Measurements from ENCODE around the gene ELAC1.
"Not testable (repeated sequence)": the region's sequence is repeated elsewhere in the genome, so short reads cannot be mapped to it uniquely, and the experiment has no call there.

ELAC1 gene

GRCh38 chr18:50934545-50935211 lies 33.2 kb upstream of the ELAC1 start:
- no peak for TF ChIP-seq CTCF (conservative IDR thresholded peaks at IDR 0.05; ENCODE audit: low read depth)
- H3K27ac ChIP-seq = no peak overlapping the region
- CTCF ChIA-PET = interaction anchor here (0.8 kb wide), 1 partner anchor 117 kb away, joined by 3 read pairs; no protein-coding TSS in a partner anchor
- DNase-seq (ENCODE audit: low spot score) = no peak
- POLR2A ChIA-PET (ENCODE audit: low non-redundant PET) = no interaction called here

- ChIA-PET POLR2A (ENCODE audit: low non-redundant PET) (no interaction called here), CTCF (no interaction called here)
- no peak for TF ChIP-seq CTCF (conservative IDR thresholded peaks at IDR 0.05; ENCODE audit: low read depth)
- no peak overlapping the region for H3K27ac ChIP-seq
- DNase-seq (ENCODE audit: low spot score) = no peak
These were observed 32.2 kb upstream of the ELAC1 start for GRCh38 chr18:50935493-50936191.

GRCh38 chr18:50937183-50937582 lies 30.7 kb upstream of the ELAC1 start:
- ChIA-PET POLR2A (ENCODE audit: low non-redundant PET) (no interaction called here), CTCF (no interaction called here)
- no peak for TF ChIP-seq CTCF (conservative IDR thresholded peaks at IDR 0.05; ENCODE audit: low read depth)
- no peak for DNase-seq (ENCODE audit: low spot score)
- H3K27ac ChIP-seq = no peak overlapping the region

GRCh38 chr18:50938912-50939311 lies 28.9 kb upstream of the ELAC1 start:
- POLR2A ChIA-PET (ENCODE audit: low non-redundant PET) = no interaction called here

DNA sequence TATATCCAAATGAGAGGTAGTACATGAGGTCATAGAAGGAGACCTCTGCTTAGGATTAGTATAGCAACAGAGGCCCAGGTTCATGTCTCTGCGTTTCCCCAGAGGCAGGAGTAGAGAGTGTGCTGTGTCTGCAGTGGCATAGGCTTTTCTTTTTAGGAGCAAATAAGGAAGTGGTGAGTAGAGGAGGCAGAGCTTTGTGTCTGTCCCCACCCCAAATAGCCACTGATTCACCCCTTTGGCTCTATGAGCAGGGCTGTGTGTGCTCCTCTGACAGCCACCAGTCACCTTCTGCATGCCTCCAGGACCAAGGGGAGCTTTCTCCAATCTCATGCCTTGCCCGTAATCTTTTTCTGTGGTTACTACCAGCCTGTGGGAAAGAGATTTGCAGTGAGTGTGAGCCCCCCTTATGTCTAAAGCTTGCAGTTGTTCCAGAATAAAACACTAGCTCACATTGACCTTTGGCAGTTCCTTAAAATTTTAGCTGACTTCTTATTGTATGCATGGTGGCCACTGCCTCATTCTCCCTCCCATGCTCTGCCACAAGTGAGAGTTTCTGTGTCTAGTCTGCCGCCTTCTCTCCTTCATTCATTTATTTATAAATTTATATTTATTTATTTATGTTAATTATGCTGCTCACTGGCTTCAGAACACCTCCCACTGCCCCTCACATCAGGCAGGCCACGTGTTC lies 23.5 kb upstream of the ELAC1 start:
- H3K27ac ChIP-seq = no peak overlapping the region
- TF ChIP-seq CTCF (conservative IDR thresholded peaks at IDR 0.05; ENCODE audit: low read depth) = no peak
- POLR2A ChIA-PET (ENCODE audit: low non-redundant PET) = no interaction called here
- no peak for DNase-seq (ENCODE audit: low spot score)
- CTCF ChIA-PET = interaction anchor here (0.6 kb wide), 1 partner anchor 111 kb away, joined by 3 read pairs; no protein-coding TSS in a partner anchor

More at GRCh38 chr18:50938912-50939311, 28.9 kb upstream of the ELAC1 start:
- DNase-seq (ENCODE audit: low spot score) = no peak
- TF ChIP-seq CTCF (conservative IDR thresholded peaks at IDR 0.05; ENCODE audit: low read depth) = no peak
- CTCF ChIA-PET = interaction anchor here (0.5 kb wide), 1 partner anchor 1843 kb away, joined by 5 read pairs; no protein-coding TSS in a partner anchor
- no peak overlapping the region for H3K27ac ChIP-seq

GRCh38 chr18:50945918-50946317 lies 21.9 kb upstream of the ELAC1 start:
- DNase-seq (ENCODE audit: low spot score); CTCF ChIA-PET; H3K27ac ChIP-seq; POLR2A ChIA-PET (ENCODE audit: low non-redundant PET): not testable (repeated sequence)

Measured in RWPE1 (cell line).